Measurements from ENCODE around the gene SYT7.
A peak's percentile ranks its signal among the peaks of the same experiment; 100 is the strongest.

The SYT7 gene

DNA sequence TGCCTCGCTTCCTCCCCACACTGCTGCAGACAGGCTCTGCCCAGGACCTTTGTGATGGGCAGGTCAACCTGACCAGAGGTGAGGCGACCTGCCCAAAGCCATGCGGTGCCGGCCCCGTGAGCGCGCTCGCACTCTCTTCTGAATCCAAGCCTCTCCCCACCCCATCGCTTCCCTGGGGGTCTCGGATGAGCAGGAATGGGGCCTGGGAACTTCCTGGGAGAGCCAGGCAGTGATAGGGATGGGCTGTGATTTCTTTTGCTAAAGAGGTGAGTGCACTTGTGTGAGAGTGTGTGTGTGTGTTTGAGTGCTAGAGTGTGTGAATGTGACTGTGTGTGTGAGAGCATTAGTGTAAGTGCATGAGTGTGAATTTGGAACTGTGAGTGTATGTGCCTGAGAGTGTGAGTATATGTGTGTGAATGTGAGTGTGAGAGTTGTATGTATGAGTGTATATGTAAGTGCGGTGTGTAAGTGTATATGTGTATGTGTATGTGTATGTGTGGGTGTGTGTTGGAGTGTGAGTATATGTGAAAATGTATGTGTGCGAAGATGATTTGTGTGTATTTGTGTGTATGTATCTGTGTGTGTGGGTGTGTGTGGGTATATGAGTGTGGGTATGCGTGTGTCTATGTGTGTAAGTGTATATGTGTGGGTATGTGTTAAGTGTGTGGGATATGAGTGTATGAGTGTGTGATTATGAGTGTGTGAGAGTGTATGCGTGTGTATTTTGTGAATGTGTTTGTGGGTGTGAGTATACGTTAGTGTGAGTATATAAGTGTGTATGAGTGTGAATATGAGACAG lies 84.1 kb downstream of the SYT7 start:
- H3K27ac ChIP-seq, result no peak overlapping the region
- TF ChIP-seq, protein P1, sequence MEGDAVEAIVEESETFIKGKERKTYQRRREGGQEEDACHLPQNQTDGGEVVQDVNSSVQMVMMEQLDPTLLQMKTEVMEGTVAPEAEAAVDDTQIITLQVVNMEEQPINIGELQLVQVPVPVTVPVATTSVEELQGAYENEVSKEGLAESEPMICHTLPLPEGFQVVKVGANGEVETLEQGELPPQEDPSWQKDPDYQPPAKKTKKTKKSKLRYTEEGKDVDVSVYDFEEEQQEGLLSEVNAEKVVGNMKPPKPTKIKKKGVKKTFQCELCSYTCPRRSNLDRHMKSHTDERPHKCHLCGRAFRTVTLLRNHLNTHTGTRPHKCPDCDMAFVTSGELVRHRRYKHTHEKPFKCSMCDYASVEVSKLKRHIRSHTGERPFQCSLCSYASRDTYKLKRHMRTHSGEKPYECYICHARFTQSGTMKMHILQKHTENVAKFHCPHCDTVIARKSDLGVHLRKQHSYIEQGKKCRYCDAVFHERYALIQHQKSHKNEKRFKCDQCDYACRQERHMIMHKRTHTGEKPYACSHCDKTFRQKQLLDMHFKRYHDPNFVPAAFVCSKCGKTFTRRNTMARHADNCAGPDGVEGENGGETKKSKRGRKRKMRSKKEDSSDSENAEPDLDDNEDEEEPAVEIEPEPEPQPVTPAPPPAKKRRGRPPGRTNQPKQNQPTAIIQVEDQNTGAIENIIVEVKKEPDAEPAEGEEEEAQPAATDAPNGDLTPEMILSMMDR (conservative IDR thresholded peaks at IDR 0.05), result no peak

DNA sequence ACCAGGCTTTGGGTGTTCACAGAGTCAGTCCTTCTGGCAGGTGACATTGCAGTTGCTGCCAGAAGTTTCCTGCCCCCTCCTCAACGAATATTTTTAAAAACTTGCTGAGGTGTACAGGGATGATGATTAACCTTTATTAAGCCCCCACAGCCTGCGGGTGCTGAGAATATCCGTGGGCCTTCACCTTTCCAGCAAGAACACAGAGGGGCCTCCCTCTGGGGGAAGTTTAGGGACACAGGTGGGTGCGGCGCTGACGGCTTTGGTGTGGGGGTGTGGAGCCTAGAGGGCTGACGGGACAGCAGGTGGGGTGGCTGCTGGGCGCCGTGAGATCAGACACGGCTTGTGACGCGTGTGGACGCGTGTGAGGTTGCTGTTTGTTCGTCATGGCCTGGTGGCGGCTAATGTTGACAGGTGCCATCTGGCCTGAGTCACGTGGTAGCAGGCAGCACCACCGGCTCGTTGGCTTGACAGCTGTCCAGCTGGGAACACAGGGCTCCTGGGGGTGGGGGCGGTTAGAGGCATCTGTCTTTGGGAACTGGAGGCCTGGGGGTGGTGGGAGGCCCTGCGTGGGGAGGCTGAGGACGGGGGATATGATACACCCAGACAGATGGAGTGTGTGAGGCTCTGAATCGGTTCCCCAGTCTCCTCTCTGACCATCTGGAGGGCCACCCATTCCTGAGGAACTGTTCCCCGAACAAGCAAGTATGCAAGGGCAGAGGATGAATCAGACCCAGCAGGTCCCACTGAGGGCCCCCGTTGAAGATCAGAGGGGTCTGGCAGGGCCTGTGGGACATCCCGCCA lies 84.9 kb downstream of the SYT7 start:
- TF ChIP-seq, protein P1 (conservative IDR thresholded peaks at IDR 0.05), result no peak
- no peak overlapping the region for H3K27ac ChIP-seq

DNA sequence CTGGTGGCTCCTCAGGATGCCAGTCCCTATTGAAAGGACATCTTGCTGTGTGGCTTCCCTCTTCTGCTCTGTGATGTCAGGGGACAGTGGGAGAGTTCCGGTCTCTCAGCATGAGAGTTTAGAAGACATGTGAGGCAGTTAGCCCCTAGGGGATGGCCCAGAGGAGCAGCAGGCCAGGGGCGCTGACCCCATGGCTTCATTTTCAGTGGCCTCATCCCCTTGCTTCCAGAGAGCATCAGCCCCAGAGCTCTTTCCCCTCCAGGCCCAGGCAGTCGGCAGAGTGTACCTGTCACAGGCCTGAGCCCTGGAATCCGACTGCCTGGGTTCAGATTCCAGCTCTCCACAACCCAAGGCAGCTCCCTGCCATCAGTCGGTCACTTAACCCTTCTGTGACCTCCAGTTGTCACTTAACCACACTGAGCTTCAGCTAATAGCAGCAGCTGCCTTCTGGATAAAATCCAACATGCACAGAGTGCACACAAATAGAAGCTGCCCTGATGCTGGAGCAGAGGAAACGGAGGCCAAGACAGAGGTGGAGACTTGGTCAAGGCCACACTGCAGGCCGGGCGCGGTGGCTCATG lies 86.4 kb downstream of the SYT7 start:
- no peak overlapping the region for H3K27ac ChIP-seq
- TF ChIP-seq, protein P1 (conservative IDR thresholded peaks at IDR 0.05), result no peak

DNA sequence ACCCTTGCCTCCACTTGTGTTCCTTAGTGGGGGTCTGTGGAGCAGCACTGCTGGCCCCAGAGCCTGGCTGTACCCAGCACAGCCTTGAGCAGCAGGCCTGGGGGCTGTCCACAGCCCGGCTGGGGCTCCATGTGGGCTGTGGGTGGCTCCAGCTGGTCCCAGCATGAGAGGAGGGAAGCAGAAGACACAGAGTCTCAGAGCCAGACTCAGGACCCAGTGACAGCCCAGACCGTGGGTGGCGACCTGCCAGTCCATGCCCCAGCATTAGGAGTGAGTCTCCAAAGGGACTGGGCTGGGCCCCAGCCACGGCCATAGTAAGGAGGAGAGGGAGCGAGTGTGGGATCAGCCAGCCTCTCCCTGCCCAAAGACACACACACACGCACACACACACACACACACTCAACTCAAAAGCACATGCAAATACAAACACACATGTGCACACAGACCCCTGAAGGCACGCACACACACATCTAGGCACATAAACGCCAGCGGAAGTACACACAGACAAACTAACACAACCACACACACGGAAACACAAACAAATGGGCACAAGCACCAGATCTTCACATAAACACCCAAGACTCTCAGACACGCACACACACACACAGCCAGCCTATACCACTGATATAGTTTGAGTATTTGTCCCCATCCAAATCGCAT lies 89.0 kb downstream of the SYT7 start:
- TF ChIP-seq, protein P1 (conservative IDR thresholded peaks at IDR 0.05), result no peak
- H3K27ac ChIP-seq, result peak overlapping the region; percentile 93; the same call in 1 of the 2 replicates

GRCh38 chr11:61489833-61490721 lies 90.8 kb downstream of the SYT7 start:
- TF ChIP-seq, protein P1 (conservative IDR thresholded peaks at IDR 0.05), result no peak

GRCh38 chr11:61488651-61489291 lies 92.1 kb downstream of the SYT7 start:
- TF ChIP-seq, protein P1 (conservative IDR thresholded peaks at IDR 0.05), result no peak
- peak overlapping the region; percentile 93 for H3K27ac ChIP-seq

More at GRCh38 chr11:61489833-61490721, 90.8 kb downstream of the SYT7 start:
- H3K27ac ChIP-seq, result peak overlapping the region; percentile 93
